OCI-LY1 (cell line): Measurements from ENCODE around the gene PCDH15.

Experiments used
- CTCF ChIP-seq: fragments of 200-600 bp; sonication (generic), shearing (Covaris generic); IDR thresholded peaks from 2 replicates; pipeline ENCODE4 v1.5.1; 2017; ENCODE audit warnings: mild to moderate bottlenecking, antibody characterized with exemption, low read length, moderate library complexity, mixed read lengths
- EZH2 ChIP-seq: fragments of 200-600 bp; sonication (generic), shearing (Covaris generic); IDR thresholded peaks from 2 replicates; pipeline ENCODE4 v1.8.0; 2017; ENCODE audit warnings: borderline replicate concordance, mixed run types, mild to moderate bottlenecking, antibody characterized with exemption, low read length, moderate library complexity, mixed read lengths

GRCh38 chr10:54667136-54667535 is 133.9 kb downstream of the PCDH15 start:
- TF ChIP-seq CTCF (no peak), EZH2 (no peak)
